Hematopoietic multipotent progenitor cell treated with erythropoietin and hydrocortisone succinate and interleukin-3 and kit ligand, for 8 days (in vitro differentiated cells): ENCODE results near the gene C1orf167.

Source experiments
- DNase-seq: peaks from one replicate; pipeline ENCODE4 v3.0.0-alpha.2; 2015

C1orf167 gene

GRCh38 chr1:11787804-11788436, 25.9 kb downstream of the C1orf167 start:
- no peak for DNase-seq

GRCh38 chr1:11788549-11789053, 26.6 kb downstream of the C1orf167 start:
- no peak for DNase-seq

GRCh38 chr1:11789126-11790067, 27.4 kb downstream of the C1orf167 start:
- DNase-seq = no peak

GRCh38 chr1:11790101-11790879, 28.3 kb downstream of the C1orf167 start:
- DNase-seq = no peak

GRCh38 chr1:11790880-11791715, 29.1 kb downstream of the C1orf167 start:
- peak; percentile 71 for DNase-seq

- DNase-seq = no peak
Observed at GRCh38 chr1:11792106-11792505, 30.1 kb downstream of the C1orf167 start.

- DNase-seq = no peak
Observed at GRCh38 chr1:11793819-11794218, 31.8 kb downstream of the C1orf167 start.

- DNase-seq = no peak
Observed at GRCh38 chr1:11794446-11795237, 32.6 kb downstream of the C1orf167 start.

- DNase-seq = no peak
Observed at GRCh38 chr1:11795238-11795890, 33.4 kb downstream of the C1orf167 start.

GRCh38 chr1:11796036-11796828, 34.2 kb downstream of the C1orf167 start:
- DNase-seq = peak; percentile 80

GRCh38 chr1:11797525-11798216, 35.7 kb downstream of the C1orf167 start:
- peak; percentile 93 for DNase-seq

GRCh38 chr1:11799099-11799498, 37.1 kb downstream of the C1orf167 start:
- DNase-seq = no peak

- DNase-seq = no peak
Observed at GRCh38 chr1:11799896-11800295, 37.9 kb downstream of the C1orf167 start.

GRCh38 chr1:11800391-11800755, 38.4 kb downstream of the C1orf167 start:
- DNase-seq = no peak

GRCh38 chr1:11800756-11801433, 38.9 kb downstream of the C1orf167 start:
- DNase-seq = no peak

GRCh38 chr1:11802616-11802972, 40.6 kb downstream of the C1orf167 start:
- DNase-seq = peak; percentile 68

- DNase-seq = peak; percentile 94
Observed at GRCh38 chr1:11802973-11803885, 41.2 kb downstream of the C1orf167 start.
